ENCODE results near the gene PLEKHA3.

PLEKHA3 gene

DNA sequence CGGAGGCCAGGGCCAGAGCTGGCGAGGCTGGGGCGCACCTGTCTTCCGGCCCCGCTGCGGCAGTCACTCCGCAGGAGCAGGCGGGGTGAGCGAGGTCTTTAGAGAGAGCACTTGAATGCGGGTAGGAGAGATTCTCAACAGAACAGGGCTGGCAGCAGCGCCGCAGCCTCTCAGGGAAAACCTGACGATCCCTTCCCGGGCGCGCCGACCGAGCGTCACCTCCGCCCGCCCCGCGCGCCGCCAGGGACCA lies 29.8 kb upstream of the PLEKHA3 start:
- no peak for TF ChIP-seq CTCF (IDR thresholded peaks at IDR 0.05; ENCODE audit: borderline replicate concordance, control extremely low read depth, extremely low read depth, insufficient read depth, missing control alignments)
- no peak for DNase-seq (ENCODE audit: low spot score)
- in situ Hi-C loops (cut with MboI; ENCODE audit: low sequenced_read_pairs, unreplicated experiment) = no loop called here

DNA sequence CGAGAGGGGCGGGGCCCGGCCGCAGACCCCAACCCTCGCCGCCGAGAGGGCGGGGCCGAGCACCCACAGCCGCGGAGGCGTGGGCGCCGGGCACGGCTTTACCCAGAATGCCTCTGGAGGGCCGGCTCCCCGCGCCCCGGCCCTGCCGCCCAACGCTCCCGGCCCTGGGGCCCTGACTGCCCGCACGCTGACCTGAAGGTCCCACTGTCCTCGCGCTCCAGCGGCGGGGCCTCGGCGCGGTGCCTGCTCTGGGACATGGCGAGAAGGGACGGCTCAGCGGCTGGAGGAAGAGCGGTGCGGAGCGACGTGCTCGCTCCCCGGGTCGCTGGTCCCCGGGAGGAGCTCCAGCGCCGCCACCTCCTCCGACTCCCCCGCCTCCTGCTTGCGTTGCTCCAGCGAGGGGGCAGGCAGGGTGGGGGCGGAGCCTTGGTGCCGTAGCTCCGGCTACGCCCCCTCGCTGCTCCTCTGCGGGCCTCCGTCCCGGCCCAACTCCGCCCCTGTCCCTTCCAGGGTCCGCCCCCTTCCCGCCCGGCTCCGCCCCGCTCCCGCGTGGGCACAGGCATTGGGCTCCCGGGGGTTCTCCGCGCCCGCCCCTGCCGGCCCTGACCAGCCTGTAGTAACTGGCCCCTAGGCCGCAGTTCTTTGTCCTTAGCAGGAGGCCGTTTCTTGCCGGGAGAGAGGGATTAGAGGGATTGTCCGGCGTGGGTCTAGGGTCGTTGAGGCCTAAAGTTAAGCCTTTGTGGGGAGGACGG lies 29.3 kb upstream of the PLEKHA3 start, which contains the start of the genes PJVK and PRKRA:
PJVK (plus strand) TSS at position 605 of the 752 bp plus-strand sequence. CDS start 2,032 bp downstream, outside the sequence.
PRKRA (minus strand) TSS at position 402 of the 752 bp plus-strand sequence; CDS start at position 257, 145 bp downstream.
- DNase-seq (ENCODE audit: low spot score) = peak; percentile 99
- in situ Hi-C loops (cut with MboI; ENCODE audit: low sequenced_read_pairs, unreplicated experiment) = no loop called here
- TF ChIP-seq CTCF (IDR thresholded peaks at IDR 0.05; ENCODE audit: borderline replicate concordance, control extremely low read depth, extremely low read depth, insufficient read depth, missing control alignments) = no peak

- no peak for TF ChIP-seq CTCF (IDR thresholded peaks at IDR 0.05; ENCODE audit: borderline replicate concordance, control extremely low read depth, extremely low read depth, insufficient read depth, missing control alignments)
- no peak for DNase-seq (ENCODE audit: low spot score)
- in situ Hi-C loops (cut with MboI; ENCODE audit: low sequenced_read_pairs, unreplicated experiment) = no loop called here
Observed at GRCh38 chr2:178452334-178452733, 27.9 kb upstream of the PLEKHA3 start.

- in situ Hi-C loops (cut with MboI; ENCODE audit: low sequenced_read_pairs, unreplicated experiment) = no loop called here
- TF ChIP-seq CTCF (IDR thresholded peaks at IDR 0.05; ENCODE audit: borderline replicate concordance, control extremely low read depth, extremely low read depth, insufficient read depth, missing control alignments) = no peak
- DNase-seq (ENCODE audit: low spot score) = no peak
Observed at GRCh38 chr2:178452870-178453269, 27.4 kb upstream of the PLEKHA3 start.

GRCh38 chr2:178455947-178456346 lies 24.3 kb upstream of the PLEKHA3 start:
- TF ChIP-seq CTCF (IDR thresholded peaks at IDR 0.05; ENCODE audit: borderline replicate concordance, control extremely low read depth, extremely low read depth, insufficient read depth, missing control alignments) = no peak
- in situ Hi-C loops (cut with MboI; ENCODE audit: low sequenced_read_pairs, unreplicated experiment) = no loop called here
- no peak for DNase-seq (ENCODE audit: low spot score)

DNA sequence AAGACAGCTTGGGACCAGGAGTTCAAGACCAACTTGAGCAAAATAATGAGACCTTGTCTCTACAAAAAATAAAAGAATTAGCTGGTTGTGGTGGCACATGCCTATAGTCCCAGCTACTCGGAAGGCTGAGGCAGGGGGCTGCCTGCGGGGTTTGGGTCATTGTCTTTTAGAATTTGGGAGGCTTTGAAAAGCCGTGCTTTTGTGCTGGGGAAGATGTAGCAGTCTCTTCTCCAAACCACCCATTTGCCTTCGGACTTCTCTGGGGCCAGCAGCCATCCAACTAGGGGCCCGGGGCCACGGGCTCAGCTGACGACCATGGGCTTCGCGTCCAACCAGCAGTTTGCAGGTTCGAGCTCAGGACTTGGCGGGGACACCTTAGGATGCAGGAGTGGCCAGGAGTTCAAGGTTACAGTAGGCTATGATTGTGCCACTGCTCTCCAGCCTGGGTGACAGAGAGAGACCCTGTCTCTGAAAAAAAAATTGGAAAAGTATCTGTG lies 22.8 kb upstream of the PLEKHA3 start:
- in situ Hi-C loops (cut with MboI; ENCODE audit: low sequenced_read_pairs, unreplicated experiment) = no loop called here
- DNase-seq (ENCODE audit: low spot score) = no peak
- TF ChIP-seq CTCF (IDR thresholded peaks at IDR 0.05; ENCODE audit: borderline replicate concordance, control extremely low read depth, extremely low read depth, insufficient read depth, missing control alignments) = no peak

Data from GM13976 (cell line).